Sigmoid colon (tissue), 4 donors: Measurements from ENCODE around the gene BAG1.

Experiments
- POLR2AphosphoS5 ChIP-seq, 4 donors: sonication (generic); formaldehyde crosslinking; IDR thresholded peaks; one replicate each; pipeline ENCODE4 v1.6.1; 2017; ENCODE audit warnings: antibody characterized with exemption in 4 of 4
- TF ChIP-seq, protein P1 (sequence below), 4 experiments: fragments of 450-650 bp in 3 of 4; fragments of 200-600 bp in 1 of 4; IDR thresholded peaks; one replicate each; pipeline ENCODE4 v1.5.1; 2016 to 2019; ENCODE audit warnings: antibody characterized with exemption in 4 of 4, mild to moderate bottlenecking in 3 of 4, moderate library complexity in 2 of 4

DNA sequence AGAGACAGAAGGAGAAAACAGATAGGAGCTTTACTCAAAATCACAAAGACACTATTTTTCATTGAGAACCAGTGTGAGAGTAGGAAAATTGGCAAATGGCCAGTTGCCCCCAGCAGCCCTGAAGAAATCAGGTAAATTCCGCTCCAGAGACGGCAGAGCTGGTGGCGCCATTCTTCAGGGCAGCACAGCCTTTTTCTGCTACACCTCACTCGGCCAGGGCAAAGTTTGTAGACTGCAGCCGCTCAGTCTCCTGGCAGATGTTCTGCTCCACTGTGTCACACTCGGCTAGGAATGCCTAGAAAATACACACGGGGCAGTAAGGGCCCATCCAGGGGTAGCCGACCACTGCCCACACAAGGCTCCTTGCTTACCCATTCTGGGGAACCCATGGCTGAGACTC is 9.5 kb downstream of the BAG1 start:
- TF ChIP-seq, protein P1, sequence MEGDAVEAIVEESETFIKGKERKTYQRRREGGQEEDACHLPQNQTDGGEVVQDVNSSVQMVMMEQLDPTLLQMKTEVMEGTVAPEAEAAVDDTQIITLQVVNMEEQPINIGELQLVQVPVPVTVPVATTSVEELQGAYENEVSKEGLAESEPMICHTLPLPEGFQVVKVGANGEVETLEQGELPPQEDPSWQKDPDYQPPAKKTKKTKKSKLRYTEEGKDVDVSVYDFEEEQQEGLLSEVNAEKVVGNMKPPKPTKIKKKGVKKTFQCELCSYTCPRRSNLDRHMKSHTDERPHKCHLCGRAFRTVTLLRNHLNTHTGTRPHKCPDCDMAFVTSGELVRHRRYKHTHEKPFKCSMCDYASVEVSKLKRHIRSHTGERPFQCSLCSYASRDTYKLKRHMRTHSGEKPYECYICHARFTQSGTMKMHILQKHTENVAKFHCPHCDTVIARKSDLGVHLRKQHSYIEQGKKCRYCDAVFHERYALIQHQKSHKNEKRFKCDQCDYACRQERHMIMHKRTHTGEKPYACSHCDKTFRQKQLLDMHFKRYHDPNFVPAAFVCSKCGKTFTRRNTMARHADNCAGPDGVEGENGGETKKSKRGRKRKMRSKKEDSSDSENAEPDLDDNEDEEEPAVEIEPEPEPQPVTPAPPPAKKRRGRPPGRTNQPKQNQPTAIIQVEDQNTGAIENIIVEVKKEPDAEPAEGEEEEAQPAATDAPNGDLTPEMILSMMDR (IDR thresholded peaks at IDR 0.05) = no peak
- TF ChIP-seq POLR2AphosphoS5 (IDR thresholded peaks at IDR 0.05) = no peak
